RWPE2 (cell line): Measurements from ENCODE around the gene NRP2.
A peak's percentile ranks its signal among the peaks of the same experiment; 100 is the strongest.

Experiments
- ATAC-seq: fragments of 200-7000 bp; cut with Tn5 transposase; 3 replicates; pipeline ENCODE4 v1.9.1; 2021; ENCODE audit warnings: low read depth
- DNase-seq: peaks from one replicate; pipeline ENCODE4 v3.0.0-alpha.2; 2020; ENCODE audit warnings: low spot score
- H3K27ac ChIP-seq: fragments of 450-650 bp; 2 replicates; pipeline ENCODE4 v1.5.1; 2017; ENCODE audit warnings: mild to moderate bottlenecking; ENCODE audit not compliant: poor library complexity, severe bottlenecking
- H3K27me3 ChIP-seq: fragments of 250-450 bp; sonication (Bioruptor Pico); 2 replicates; pipeline ENCODE4 v1.5.1; 2021; ENCODE audit warnings: mild to moderate bottlenecking, moderate library complexity; ENCODE audit not compliant: insufficient read depth, poor library complexity, severe bottlenecking
- H3K36me3 ChIP-seq: fragments of 250-450 bp; sonication (Bioruptor Pico); 2 replicates; pipeline ENCODE4 v1.5.1; 2020; ENCODE audit warnings: low read depth, mild to moderate bottlenecking, moderate library complexity
- H3K4me1 ChIP-seq: fragments of 250-450 bp; sonication (Bioruptor Pico); 2 replicates; pipeline ENCODE4 v1.5.1; 2021; ENCODE audit warnings: mild to moderate bottlenecking, moderate library complexity; ENCODE audit not compliant: insufficient read depth, poor library complexity, severe bottlenecking
- H3K4me3 ChIP-seq: fragments of 250-450 bp; sonication (Bioruptor Pico); 2 replicates; pipeline ENCODE4 v1.5.1; 2021; ENCODE audit warnings: mild to moderate bottlenecking, moderate library complexity; ENCODE audit not compliant: severe bottlenecking
- H3K9me3 ChIP-seq: fragments of 250-450 bp; sonication (Bioruptor Pico); 2 replicates; pipeline ENCODE4 v1.5.1; 2021; ENCODE audit warnings: mild to moderate bottlenecking, moderate library complexity; ENCODE audit not compliant: severe bottlenecking
- TF ChIP-seq, protein P1 (sequence below): fragments of 450-650 bp; IDR thresholded peaks from one replicate; pipeline ENCODE4 v1.5.1; 2017; ENCODE audit warnings: mild to moderate bottlenecking, moderate library complexity; ENCODE audit not compliant: poor library complexity, severe bottlenecking

NRP2 gene

GRCh38 chr2:205719847-205720246, 37.5 kb downstream of the NRP2 start:
- peaks cover 11% of the 10 kb centered on the region; the same call in 1 of the 2 replicates for H3K36me3 ChIP-seq
- H3K9me3 ChIP-seq = no peaks in the 10 kb centered on the region
- ATAC-seq = no peak
- DNase-seq = no peak
- no peak overlapping the region for H3K27ac ChIP-seq
- no peaks in the 10 kb centered on the region for H3K27me3 ChIP-seq
- TF ChIP-seq, protein P1, sequence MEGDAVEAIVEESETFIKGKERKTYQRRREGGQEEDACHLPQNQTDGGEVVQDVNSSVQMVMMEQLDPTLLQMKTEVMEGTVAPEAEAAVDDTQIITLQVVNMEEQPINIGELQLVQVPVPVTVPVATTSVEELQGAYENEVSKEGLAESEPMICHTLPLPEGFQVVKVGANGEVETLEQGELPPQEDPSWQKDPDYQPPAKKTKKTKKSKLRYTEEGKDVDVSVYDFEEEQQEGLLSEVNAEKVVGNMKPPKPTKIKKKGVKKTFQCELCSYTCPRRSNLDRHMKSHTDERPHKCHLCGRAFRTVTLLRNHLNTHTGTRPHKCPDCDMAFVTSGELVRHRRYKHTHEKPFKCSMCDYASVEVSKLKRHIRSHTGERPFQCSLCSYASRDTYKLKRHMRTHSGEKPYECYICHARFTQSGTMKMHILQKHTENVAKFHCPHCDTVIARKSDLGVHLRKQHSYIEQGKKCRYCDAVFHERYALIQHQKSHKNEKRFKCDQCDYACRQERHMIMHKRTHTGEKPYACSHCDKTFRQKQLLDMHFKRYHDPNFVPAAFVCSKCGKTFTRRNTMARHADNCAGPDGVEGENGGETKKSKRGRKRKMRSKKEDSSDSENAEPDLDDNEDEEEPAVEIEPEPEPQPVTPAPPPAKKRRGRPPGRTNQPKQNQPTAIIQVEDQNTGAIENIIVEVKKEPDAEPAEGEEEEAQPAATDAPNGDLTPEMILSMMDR = no peak
- no peak overlapping the region for H3K4me3 ChIP-seq
- H3K4me1 ChIP-seq = no peaks in the 10 kb centered on the region

- Histone ChIP-seq H3K9me3 (no peaks in the 10 kb centered on the region), H3K4me1 (no peaks in the 10 kb centered on the region), H3K27ac (no peak overlapping the region), H3K4me3 (no peak overlapping the region), H3K36me3 (peaks cover 11% of the 10 kb centered on the region; the same call in 1 of the 2 replicates), H3K27me3 (no peaks in the 10 kb centered on the region)
- ATAC-seq (no peak), DNase-seq (no peak)
- TF ChIP-seq, protein P1 = no peak
Measured at GRCh38 chr2:205720451-205720902, 38.2 kb downstream of the NRP2 start.

GRCh38 chr2:205721057-205721449, 38.8 kb downstream of the NRP2 start:
- DNase-seq = no peak
- TF ChIP-seq, protein P1 = peak; percentile 15
- no peaks in the 10 kb centered on the region for H3K4me1 ChIP-seq
- no peak overlapping the region for H3K27ac ChIP-seq
- H3K36me3 ChIP-seq = peaks cover 11% of the 10 kb centered on the region; the same call in 1 of the 2 replicates
- H3K9me3 ChIP-seq = no peaks in the 10 kb centered on the region
- no peak overlapping the region for H3K4me3 ChIP-seq
- peak; percentile 25; the same call in 1 of the 3 replicates for ATAC-seq
- no peaks in the 10 kb centered on the region for H3K27me3 ChIP-seq

DNA sequence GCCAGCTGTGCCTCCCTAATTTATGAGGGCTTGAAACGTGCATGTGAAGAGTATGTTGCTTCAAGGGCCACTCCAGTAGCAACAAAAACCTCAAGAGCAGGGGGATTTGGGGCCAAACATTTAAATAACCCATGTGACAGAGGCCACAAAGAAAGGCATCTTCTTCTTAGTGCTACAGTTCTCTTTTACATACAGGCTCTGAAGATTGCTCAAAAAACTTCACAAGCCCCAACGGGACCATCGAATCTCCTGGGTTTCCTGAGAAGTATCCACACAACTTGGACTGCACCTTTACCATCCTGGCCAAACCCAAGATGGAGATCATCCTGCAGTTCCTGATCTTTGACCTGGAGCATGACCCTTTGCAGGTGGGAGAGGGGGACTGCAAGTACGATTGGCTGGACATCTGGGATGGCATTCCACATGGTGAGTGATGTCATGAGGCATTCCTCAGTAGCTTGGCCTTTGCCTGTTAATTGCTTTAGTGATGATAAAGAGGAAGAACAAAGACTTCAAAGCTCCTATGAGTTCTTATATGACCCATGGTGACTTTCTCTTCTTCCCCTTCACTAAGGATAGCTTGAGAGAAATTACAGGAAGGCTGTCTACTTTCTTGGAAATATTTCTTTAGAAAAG, 40.1 kb downstream of the NRP2 start:
- Histone ChIP-seq H3K36me3 (peaks cover 12% of the 10 kb centered on the region; the same call in 1 of the 2 replicates), H3K4me3 (no peak overlapping the region), H3K4me1 (no peaks in the 10 kb centered on the region), H3K9me3 (no peaks in the 10 kb centered on the region), H3K27ac (no peak overlapping the region), H3K27me3 (no peaks in the 10 kb centered on the region)
- ATAC-seq = no peak
- DNase-seq = no peak
- TF ChIP-seq, protein P1 = no peak

DNA sequence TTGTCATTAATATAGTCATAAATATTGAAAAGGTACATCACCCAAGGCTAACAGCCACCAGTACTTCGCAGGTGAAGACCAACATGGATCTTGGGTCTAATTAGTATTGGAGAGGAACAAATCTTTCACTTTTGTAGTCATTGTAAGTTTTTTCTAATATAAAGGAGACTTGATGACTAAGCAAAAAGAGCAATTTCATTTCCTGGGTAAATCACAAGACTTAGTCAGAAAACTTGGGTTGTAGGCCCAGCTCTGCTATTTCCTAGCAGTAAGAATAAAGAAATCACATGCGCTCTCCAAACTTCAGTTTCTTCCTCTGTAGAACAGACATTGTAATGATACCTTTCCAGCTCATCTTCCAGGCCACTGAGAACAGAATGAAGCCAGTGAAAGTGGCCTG, 40.9 kb downstream of the NRP2 start:
- DNase-seq (no peak), ATAC-seq (no peak)
- TF ChIP-seq, protein P1 = no peak
- Histone ChIP-seq H3K9me3 (no peaks in the 10 kb centered on the region), H3K4me3 (no peak overlapping the region), H3K4me1 (no peaks in the 10 kb centered on the region), H3K27ac (no peak overlapping the region), H3K36me3 (peaks cover 17% of the 10 kb centered on the region; the same call in 1 of the 2 replicates), H3K27me3 (no peaks in the 10 kb centered on the region)
